PFSK-1 (cell line): ENCODE measurements around the gene FGF14.

ENCODE experiments used
- FOXP2 ChIP-seq: optimal IDR thresholded peaks from 2 replicates; pipeline ENCODE3; 2011; ENCODE audit warnings: borderline replicate concordance, control low read depth, inconsistent platforms; ENCODE audit not compliant: insufficient read depth; ENCODE audit errors: extremely low read length, extremely low read depth
- POLR2AphosphoS5 ChIP-seq: IDR thresholded peaks from 2 replicates; pipeline ENCODE4 v1.6.1; 2012; ENCODE audit warnings: low read depth, mild to moderate bottlenecking, control low read depth, low read length, moderate library complexity
- SIN3A ChIP-seq: IDR thresholded peaks from 2 replicates; pipeline ENCODE4 v1.6.1; 2012; ENCODE audit warnings: mild to moderate bottlenecking, low read length, moderate library complexity, borderline replicate concordance; ENCODE audit not compliant: insufficient read depth
- TAF1 ChIP-seq: IDR thresholded peaks from 2 replicates; pipeline ENCODE4 v1.6.1; 2012; ENCODE audit warnings: low read length, control low read depth, borderline replicate concordance; ENCODE audit not compliant: insufficient read depth
- TF ChIP-seq, protein P1 (sequence below), 2 experiments: IDR thresholded peaks; 2 replicates each; pipeline versions ENCODE4 v1.6.1 to v1.8.0; 2011 to 2012; ENCODE audit warnings: low read depth in 2 of 2, low read length in 2 of 2, control low read depth in 1 of 2, inconsistent platforms in 1 of 2, mild to moderate bottlenecking in 1 of 2, moderate library complexity in 1 of 2; ENCODE audit not compliant: insufficient read depth in 1 of 2

FGF14 gene

GRCh38 chr13:102040812-102041211 lies 361.0 kb downstream of the FGF14 start:
- no peak for TF ChIP-seq POLR2AphosphoS5
- no peak for TF ChIP-seq TAF1
- TF ChIP-seq, protein P1, sequence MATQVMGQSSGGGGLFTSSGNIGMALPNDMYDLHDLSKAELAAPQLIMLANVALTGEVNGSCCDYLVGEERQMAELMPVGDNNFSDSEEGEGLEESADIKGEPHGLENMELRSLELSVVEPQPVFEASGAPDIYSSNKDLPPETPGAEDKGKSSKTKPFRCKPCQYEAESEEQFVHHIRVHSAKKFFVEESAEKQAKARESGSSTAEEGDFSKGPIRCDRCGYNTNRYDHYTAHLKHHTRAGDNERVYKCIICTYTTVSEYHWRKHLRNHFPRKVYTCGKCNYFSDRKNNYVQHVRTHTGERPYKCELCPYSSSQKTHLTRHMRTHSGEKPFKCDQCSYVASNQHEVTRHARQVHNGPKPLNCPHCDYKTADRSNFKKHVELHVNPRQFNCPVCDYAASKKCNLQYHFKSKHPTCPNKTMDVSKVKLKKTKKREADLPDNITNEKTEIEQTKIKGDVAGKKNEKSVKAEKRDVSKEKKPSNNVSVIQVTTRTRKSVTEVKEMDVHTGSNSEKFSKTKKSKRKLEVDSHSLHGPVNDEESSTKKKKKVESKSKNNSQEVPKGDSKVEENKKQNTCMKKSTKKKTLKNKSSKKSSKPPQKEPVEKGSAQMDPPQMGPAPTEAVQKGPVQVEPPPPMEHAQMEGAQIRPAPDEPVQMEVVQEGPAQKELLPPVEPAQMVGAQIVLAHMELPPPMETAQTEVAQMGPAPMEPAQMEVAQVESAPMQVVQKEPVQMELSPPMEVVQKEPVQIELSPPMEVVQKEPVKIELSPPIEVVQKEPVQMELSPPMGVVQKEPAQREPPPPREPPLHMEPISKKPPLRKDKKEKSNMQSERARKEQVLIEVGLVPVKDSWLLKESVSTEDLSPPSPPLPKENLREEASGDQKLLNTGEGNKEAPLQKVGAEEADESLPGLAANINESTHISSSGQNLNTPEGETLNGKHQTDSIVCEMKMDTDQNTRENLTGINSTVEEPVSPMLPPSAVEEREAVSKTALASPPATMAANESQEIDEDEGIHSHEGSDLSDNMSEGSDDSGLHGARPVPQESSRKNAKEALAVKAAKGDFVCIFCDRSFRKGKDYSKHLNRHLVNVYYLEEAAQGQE (IDR thresholded peaks at IDR 0.05; ENCODE audit: insufficient read depth in 1 of 2, low read depth in 2 of 2, low read length in 2 of 2): no peak
- TF ChIP-seq FOXP2: no peak
- TF ChIP-seq SIN3A: no peak

DNA sequence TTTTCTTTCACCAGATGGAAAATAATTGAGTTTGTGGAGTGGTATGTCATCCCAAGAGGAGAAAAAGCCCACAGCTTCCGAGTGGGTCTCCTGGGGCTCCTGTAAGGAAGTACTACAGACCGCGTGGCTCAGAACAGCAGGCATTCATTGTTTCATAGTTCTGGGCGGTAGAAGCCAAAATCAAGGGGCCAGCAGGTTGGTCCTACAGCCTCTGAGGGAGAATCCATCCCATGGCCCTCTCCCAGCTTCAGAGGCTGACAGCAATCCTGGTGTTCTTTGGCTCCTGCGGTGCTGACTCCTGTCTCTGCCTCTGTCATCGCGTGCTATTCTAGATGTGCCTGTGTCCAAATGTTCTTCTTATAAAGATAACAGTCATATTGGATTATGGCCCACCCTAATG lies 362.6 kb downstream of the FGF14 start:
- TF ChIP-seq POLR2AphosphoS5 (no peak), SIN3A (no peak), FOXP2 (no peak), TAF1 (no peak)
- TF ChIP-seq, protein P1 (IDR thresholded peaks at IDR 0.05; ENCODE audit: insufficient read depth in 1 of 2, low read depth in 2 of 2, low read length in 2 of 2): no peak

GRCh38 chr13:102038787-102039186 lies 363.1 kb downstream of the FGF14 start:
- no peak for TF ChIP-seq POLR2AphosphoS5
- TF ChIP-seq FOXP2: no peak
- TF ChIP-seq, protein P1 (IDR thresholded peaks at IDR 0.05; ENCODE audit: insufficient read depth in 1 of 2, low read depth in 2 of 2, low read length in 2 of 2): no peak
- no peak for TF ChIP-seq SIN3A
- no peak for TF ChIP-seq TAF1

- TF ChIP-seq POLR2AphosphoS5: no peak
These were observed 365.9 kb downstream of the FGF14 start for GRCh38 chr13:102035969-102036368.

- no peak for TF ChIP-seq SIN3A
- no peak for TF ChIP-seq TAF1
- no peak for TF ChIP-seq FOXP2
- TF ChIP-seq, protein P1 (IDR thresholded peaks at IDR 0.05; ENCODE audit: insufficient read depth in 1 of 2, low read depth in 2 of 2, low read length in 2 of 2): no peak
- TF ChIP-seq POLR2AphosphoS5: no peak
These were observed 368.0 kb downstream of the FGF14 start for GRCh38 chr13:102033857-102034331.
